GM12873 (cell line): ENCODE data around the gene SPATA9.

Experiments used
- TF ChIP-seq, protein P1 (sequence below): IDR thresholded peaks from 2 replicates; pipeline ENCODE4 v1.5.1; 2012; ENCODE audit warnings: low read depth, mild to moderate bottlenecking, moderate library complexity, low read length, control low read depth; ENCODE audit not compliant: insufficient read depth; ENCODE audit errors: missing control alignments

The SPATA9 gene

DNA sequence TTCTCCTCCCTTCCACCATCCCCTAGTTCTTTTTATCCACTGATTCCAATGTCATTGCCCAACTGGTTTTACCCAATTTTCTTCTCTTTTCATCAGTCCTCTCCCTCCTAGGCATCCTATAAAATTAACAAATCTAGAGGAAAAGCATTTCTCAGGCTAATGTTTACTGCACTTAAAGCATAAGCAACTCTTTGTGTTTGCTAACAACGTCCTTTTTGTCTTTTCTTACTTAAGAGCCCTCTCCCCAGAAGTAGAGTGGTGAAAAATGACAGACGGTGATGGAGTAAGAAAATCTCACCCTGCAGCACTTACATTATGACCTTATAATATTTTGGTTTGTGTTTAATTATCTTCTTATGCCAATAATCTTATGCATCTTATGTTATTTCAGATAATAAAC lies 1.6 kb upstream of the SPATA9 start:
- TF ChIP-seq, protein P1, sequence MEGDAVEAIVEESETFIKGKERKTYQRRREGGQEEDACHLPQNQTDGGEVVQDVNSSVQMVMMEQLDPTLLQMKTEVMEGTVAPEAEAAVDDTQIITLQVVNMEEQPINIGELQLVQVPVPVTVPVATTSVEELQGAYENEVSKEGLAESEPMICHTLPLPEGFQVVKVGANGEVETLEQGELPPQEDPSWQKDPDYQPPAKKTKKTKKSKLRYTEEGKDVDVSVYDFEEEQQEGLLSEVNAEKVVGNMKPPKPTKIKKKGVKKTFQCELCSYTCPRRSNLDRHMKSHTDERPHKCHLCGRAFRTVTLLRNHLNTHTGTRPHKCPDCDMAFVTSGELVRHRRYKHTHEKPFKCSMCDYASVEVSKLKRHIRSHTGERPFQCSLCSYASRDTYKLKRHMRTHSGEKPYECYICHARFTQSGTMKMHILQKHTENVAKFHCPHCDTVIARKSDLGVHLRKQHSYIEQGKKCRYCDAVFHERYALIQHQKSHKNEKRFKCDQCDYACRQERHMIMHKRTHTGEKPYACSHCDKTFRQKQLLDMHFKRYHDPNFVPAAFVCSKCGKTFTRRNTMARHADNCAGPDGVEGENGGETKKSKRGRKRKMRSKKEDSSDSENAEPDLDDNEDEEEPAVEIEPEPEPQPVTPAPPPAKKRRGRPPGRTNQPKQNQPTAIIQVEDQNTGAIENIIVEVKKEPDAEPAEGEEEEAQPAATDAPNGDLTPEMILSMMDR: no peak

DNA sequence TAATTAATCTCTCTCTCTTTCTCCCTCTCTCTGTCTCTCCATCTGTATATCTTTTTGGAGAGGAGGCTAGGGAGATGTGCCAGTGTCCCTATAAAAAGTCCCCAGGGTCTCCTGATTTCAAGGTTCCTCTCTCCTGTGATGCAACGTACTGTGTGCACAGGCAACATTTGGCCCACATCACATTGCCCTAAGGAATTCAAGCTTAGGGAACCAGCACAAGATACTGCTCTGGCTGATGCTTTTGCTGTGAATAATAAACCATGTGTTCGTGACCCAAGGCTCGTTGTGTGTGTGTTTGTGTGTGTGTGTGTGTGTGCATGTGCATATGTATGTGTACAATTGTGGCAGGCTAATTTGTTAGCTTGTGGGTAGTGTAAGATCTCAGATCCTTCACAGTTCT lies 9.7 kb downstream of the SPATA9 start:
- TF ChIP-seq, protein P1: no peak

DNA sequence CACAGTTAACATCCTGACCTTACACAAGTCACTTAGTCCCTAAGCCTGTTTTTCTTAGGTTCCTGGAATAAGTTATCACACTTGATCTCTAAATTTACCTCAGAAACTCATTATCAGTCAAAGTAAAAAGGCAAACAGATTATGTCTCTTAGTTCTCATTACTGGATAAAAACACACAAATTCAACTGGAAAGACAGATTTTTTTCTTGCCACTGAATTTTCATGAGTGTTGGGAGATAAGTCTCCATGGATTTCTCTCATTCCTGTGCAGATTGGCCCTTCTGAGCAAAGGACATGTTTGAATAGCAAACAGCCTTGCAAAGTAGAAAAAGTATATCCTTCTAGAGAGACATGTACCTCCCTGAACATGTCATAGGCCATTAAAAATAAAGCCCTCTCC lies 10.2 kb downstream of the SPATA9 start:
- TF ChIP-seq, protein P1: no peak

DNA sequence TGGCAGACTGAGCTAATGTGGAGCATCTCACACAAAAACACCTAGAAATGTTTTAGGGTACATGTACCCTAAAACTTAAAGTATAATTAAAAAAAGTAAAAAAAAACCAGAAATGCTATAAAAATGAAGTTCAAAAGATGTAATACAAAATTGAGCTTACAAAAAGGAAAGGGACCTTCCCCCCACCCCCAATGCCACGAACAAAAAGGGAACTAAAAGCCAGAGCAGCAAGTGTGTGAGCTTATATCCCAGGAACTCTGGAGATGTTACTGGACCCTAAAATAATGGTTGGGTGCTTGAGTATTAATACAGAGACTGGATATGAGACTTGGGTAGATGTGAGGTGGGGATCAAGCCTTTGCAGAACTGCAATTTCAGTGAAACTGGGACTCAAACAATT lies 11.0 kb downstream of the SPATA9 start:
- TF ChIP-seq, protein P1: no peak

DNA sequence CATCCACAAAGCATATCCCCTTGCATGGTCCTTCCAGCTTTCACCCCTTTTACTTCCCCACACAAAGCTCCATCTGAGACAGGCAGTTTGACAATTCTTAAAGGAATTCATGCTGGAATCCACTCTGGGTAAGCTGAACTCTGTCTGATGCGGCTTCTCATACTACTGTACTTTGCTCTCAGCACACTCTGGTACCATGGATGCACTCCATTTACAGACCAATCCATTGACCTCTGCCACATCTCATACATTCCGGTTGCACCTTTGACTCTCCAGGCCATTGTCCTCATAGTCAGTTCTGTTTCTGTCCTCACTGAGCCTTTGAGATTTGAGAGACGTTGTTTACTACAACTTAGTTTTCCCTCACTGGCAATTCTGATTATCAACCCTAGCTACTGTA lies 12.2 kb downstream of the SPATA9 start:
- TF ChIP-seq, protein P1: no peak

DNA sequence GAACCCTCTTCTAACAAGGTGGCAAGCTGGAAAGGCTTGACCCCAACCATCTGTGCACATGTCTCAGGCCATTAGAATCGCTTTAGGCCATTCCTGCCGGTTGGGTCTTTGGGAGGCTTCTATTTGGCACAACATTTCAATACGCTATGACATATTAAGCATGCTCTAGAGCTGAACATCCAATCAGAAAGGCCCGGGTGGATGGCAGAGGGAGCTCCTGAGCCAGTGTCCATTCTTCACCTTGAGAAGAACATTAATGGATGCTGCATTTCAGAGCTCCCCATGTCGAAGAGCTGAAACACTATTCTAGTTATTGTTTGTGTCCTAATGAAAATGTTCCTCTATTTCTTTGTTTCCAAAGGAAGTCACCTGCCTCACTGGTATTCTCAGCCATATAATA lies 12.8 kb downstream of the SPATA9 start:
- TF ChIP-seq, protein P1: no peak

DNA sequence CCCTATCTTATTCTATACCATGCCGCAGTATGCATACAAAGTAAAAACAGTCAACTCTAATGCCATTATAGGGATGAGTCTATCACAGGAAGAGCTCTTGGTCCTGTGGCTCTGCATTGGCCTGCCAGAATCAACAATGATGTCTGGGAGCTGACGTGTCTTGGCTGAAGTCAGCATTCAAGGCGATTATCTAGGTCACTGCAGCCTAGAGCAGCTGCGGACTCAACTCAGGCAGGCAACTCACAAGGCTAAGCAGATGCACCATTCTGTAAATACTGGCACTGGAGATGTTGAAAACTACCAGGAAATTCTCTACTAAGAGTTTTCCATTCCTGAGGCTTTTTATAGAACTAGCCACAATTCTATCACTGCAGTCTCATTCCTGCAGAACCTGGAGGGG lies 13.3 kb downstream of the SPATA9 start:
- TF ChIP-seq, protein P1: no peak
